HG03025 (cell line): ENCODE results near the gene AP1M1.
"Not testable (repeated sequence)": the region's sequence is repeated elsewhere in the genome, so short reads cannot be mapped to it uniquely, and the experiment has no call there.

Experiments
- ATAC-seq: cut with Tn5 transposase; IDR thresholded peaks from one replicate; pipeline ENCODE4 v1.9.1; 2021; ENCODE audit warnings: mild to moderate bottlenecking, moderate library complexity; ENCODE audit not compliant: unreplicated experiment, low FRiP score

Gene AP1M1

GRCh38 chr19:16197622-16198369 is at the start of gene AP1M1:
Gene AP1M1 (plus strand): TSS chr19:16197911. CDS start chr19:16198027, 116 bp downstream.
- peak; percentile 65 for ATAC-seq

DNA sequence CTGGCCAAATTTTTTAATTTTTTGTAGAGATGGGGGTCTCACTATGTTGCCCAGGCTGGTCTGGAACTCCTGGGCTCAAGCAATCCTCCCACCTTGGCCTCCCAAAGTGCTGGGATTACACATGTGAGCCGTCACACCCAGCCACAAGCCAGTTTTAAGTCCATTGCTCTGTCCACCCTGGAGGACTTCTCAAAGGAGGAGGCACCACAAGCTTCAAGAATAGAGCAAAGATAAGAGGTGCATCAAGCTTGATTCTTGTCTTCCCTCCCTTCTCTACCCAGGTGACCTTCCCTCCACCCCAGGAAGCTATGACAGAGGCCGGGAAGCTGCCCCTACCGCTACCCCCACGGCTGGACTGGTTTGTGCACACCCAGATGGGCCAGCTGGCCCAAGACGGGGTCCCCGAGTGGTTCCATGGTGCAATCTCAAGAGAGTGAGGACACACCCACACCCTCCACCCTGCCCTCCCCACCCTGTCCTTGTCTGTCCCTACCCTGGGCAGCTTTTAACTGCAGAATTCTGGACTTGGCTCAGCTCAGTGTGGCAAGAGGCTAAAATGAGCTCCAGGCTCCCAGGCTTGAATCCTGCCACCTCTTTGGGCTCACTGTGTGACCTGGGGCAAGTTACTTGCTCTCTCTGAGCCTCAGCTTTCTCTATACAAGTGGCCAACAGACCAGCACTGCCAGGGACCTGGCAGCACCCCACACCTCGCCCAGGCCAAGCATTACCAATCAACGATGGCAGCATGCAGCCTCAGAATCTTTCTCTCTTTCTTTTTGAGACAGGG is 49.1 kb upstream of the AP1M1 start:
- no peak for ATAC-seq

GRCh38 chr19:16153582-16154336 is 44.0 kb upstream of the AP1M1 start:
- no peak for ATAC-seq

DNA sequence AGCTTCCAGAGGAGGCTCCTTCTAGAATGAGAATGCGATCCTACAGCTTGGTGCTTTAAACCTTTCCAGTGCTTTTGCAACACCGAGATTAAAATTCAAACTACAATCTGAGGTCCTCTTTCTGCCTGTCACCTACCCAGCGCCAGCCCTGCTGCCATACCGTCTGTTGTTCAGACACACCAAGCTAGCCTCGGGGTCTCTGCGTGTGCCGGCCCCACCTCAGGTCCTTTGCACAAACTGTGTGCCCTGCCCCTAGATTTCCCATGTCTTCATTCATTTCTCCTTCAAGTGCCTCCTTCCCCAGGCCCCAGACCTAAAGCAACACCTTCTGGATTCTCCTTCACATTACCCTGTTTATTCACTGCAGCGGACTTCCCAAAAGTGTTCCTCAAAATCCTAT is 43.2 kb upstream of the AP1M1 start:
- no peak for ATAC-seq

- ATAC-seq: no peak
These were observed 42.6 kb upstream of the AP1M1 start for GRCh38 chr19:16155128-16155527.

GRCh38 chr19:16156904-16157303 is 40.8 kb upstream of the AP1M1 start:
- ATAC-seq: no peak

DNA sequence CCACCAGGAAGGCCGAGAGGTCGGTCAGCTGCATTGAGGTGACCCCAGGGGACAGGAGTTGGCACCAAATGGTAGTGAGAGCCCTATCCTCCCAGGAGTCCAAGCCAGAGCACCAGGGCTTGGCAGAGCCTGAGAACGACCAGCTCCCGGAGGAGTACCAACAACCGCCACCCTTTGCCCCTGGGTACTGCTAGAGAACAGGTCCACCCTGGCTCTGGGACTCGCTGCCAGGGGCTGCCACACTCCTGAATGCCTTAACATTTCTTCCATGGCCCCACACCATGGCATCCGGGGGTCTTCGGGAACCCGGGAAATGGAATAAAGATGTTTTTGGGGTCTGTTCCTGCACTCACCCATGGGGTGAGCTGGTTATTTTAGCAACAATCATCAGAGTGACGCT is 40.1 kb upstream of the AP1M1 start:
- ATAC-seq: no peak

DNA sequence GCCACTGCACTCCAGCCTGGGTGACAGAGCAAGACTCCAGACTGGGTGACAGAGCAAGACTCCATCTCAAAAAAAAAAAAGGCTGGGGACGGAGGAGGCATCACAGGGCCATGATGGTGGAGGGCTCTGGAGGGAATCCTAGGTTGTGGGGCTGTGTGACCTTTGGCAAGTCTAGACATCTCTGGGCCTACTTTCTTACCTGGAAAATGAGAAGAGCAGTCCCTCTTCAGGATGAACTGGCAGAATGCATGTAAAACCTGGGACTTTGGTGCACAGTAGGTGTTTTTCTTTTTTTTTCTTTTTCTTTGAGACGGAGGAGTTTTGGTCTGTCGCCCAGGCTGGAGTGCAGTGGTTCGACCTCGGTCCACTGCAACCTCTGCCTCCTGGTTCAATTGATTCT is 38.1 kb upstream of the AP1M1 start:
- no peak for ATAC-seq

DNA sequence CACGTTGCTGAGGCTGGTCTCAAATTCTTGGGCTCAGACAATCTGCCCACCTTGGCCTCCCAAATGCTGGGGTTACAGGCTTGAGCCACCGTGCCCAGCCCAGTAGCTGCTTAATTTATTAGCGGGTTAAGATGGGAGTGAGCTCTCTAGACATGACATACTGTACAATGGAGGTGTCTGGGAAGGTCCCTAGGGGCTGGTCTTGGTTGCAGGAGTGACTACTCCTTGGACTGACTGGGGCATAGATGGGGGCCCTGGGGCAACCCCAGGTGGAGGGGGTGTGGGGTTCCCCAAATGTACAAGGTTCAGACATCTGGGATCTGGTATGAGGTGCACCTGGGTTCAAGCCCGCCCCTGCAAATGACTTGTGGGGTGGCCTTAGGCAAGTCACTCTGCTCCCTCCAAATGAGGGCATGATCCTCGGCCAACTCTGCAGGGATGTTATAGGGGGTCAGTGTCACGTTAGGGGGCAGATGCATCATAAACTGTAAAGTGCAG is 37.2 kb upstream of the AP1M1 start:
- ATAC-seq: no peak

GRCh38 chr19:16160943-16161560 is 36.7 kb upstream of the AP1M1 start:
- ATAC-seq: no peak

DNA sequence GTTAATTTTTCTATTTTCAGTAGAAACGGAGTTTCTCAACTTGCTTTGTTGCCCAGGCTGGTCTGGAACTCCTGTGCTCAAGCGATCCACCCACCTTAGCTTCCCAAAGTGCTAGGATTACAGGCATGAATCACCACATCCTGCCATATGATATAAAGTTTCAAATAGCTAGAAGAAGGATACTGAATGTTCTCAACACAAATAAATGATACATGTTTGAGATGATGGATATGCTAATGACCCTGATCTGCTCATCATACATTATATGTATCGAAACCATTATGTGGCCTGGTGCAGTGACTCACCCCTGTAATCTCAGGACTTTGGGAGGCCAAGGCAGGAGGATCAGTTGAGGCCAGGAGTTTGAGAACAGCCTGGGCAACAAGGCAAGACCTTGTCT is 35.9 kb upstream of the AP1M1 start:
- no peak for ATAC-seq

DNA sequence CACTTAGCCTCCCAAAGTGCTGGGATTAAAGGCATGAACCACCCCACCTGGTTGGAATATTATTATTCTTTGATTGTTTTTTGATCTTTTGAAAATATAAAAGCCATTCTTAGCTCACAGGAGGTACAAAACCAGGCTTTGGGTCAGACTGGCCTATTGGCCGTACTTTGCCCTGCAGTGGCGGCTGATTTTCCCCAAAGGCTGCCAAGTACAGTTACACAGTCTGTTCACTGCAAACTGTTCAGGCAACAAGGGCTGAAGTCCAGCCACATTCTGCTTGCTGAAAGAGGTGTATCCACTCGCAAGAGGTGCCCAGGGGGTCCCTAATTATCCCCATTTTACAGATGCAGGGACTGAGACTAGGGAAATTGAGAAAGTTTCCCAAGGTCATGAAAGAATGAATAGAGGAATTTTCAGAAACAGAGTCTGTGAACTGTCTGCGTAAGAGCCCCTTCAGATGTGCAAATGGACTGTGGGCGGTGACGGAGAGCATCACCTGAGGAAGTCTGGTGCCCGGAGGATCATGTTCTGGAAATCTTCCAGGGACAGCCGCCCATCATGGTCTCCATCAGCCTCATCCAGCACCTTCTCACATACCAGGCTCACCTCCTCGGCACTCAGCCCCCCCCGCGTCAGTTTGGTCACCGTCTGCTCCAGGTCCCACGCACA is 33.4 kb upstream of the AP1M1 start:
- no peak for ATAC-seq

DNA sequence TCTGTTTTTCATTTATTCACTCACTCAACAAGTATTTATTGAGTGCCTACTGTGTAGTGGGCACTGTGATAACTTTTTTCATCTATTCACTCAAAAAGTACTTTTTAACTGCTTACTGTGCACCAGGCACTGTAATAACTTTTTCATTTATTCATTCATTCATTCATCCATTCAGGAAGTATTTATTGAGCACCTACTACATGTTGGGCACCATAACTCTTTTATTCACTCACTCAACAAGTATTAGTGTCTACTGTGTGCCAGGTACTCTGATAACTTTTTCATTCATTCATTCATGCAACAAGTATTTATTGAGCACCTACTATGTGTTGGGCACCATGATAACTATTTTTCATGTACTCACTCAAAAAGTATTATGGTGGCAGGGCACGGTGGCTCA is 31.3 kb upstream of the AP1M1 start:
- ATAC-seq: no peak

DNA sequence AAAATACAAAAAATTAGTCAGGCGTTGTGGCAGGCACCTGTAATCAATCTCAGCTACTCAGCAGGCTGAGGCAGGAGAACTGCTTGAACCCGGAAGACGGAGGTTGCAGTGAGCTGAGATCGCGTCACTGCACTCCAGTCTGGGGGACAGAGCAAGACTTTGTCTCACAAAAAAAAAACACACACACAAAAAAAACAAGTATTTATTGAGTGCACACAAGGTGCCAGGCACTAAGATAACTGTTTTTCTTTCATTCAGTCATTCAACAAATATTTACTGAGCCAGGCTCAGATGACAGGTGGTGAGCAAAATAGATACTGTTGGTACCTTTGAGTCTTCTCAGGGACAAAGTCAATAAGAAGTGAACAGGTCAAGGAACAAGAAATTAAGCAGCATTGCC is 30.7 kb upstream of the AP1M1 start:
- ATAC-seq: no peak

DNA sequence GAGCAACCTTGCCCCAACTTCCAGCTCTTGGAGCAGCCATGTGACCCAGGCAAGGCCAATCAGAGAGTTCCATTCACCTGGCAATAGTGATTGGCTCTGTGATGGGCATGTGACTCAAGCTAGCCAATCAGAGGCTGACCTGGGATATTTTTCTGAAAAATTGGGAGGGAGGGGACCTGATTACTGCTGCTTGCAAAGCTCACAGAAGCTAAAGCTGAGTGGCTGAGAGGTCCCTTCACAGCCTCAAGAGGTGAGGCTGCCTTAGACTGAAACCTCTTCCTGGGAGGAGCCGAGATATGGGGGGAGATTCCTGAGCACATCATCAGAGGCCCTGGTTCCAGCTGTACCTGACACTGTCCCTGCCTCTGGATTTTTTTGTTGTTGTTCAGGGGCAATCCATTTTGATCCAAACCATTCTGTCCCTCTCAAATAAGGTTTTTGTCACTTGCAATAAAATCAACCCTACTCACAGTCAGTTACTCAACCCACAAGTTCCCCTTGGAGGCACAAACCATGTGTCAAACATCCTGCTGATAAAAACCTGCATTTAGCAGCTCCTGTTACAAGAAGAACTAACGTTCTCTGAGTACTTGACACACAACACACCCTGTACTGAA is 29.1 kb upstream of the AP1M1 start:
- ATAC-seq: no peak

DNA sequence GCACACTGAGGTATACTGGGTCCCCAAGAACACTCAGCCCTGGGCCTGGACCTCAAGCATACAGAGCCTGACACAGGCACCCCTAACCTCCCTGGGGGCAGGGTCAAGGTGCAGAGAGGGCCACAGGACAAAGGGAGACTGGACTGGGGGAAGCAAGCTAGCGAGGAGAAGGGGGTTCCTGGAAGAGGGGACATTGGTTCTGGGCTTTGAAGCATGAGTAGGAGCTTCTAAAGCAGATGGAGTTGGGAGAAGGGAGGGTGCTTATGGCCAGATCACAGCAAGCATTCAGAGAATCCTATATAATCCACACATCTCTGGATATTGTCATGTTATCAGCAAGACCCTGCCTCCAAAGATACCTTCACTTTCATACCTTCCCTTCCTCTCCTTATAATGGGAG is 27.6 kb upstream of the AP1M1 start:
- no peak for ATAC-seq

DNA sequence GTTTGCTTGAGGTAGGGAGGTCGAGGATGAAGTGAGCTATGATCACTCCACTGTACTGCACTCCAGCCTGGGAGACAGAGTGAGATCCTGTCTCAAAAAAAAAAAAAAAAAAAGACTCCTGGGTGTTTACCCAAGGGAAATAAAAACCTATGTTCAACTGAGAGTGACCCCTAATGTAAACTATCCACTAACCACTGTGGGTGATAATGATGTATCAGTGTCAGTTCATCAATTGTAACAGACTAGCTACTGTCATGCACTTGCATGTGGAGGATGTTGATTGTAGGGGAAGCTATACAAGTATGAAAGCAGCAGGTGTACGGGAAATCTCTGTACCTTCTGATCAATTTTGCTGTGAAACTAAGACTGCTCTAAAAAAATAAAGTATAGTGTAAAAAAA is 21.8 kb upstream of the AP1M1 start:
- no peak for ATAC-seq

DNA sequence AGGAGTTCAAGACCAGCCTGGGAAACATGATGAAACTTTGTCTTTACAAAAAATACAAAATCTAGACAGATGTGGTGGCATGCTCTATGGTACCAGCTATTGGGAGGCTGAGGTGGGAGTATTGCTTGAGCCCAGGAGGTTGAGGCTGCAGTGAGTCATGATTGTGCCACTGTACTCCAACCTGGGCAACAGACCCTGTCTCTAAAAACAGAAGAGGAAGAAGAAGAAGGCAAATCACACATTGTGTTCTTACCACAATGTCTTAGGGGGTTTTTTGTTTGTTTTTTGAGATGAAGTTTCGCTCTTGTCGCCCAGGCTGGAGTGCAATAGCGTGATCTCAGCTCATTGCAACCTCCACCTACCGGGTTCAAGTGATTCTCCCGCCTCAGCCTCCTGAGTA is 18.8 kb upstream of the AP1M1 start:
- ATAC-seq: not testable (repeated sequence)

DNA sequence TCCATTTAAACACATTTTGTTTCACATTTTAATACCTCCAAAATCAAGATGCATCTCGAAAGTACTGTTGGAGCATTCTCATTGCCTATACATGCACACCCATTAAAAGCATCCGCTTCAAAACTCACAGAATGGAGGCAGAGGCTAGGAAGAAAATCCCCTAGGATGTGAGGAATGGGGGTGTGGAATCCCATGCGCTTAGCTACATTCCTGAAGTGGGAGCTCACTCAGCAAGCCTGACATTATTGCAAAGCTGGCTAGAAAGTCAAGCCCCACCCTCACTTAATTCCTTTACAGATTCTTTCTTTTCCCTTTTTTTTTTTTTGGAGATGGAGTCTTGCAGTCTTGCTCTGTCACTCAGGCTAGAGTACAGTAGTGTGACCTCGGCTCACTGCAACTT is 17.1 kb upstream of the AP1M1 start:
- ATAC-seq: no peak

- no peak for ATAC-seq
These were observed 13.0 kb upstream of the AP1M1 start for GRCh38 chr19:16184665-16185122.
